Transverse colon (tissue), 4 donors: ENCODE data around the gene RALGAPA1. TPM values are rescaled to one million over a fixed set of nuclear protein-coding genes. Genes with fewer than 3 reads are reported as not detected.

Experiments
- DNase-seq: peaks from one replicate; pipeline ENCODE4 v3.0.0-alpha.2; 2019
- H3K27ac ChIP-seq, 4 donors: fragments of 200-600 bp; sonication (generic); 2 replicates each; pipeline ENCODE4 v1.5.1; 2016 to 2018; ENCODE audit warnings: inconsistent platforms in 4 of 4
- H3K27me3 ChIP-seq: fragments of 200-600 bp; sonication (generic); 2 replicates; pipeline ENCODE4 v1.5.1; 2017; ENCODE audit warnings: inconsistent platforms
- H3K36me3 ChIP-seq, 4 donors: fragments of 200-600 bp; sonication (generic); 2 replicates each; pipeline ENCODE4 v1.5.1; 2017 to 2019; ENCODE audit warnings: inconsistent platforms in 4 of 4
- H3K4me1 ChIP-seq, 4 donors: fragments of 200-600 bp; sonication (generic); 2 replicates each; pipeline ENCODE4 v1.5.1; 2017 to 2020; ENCODE audit warnings: inconsistent platforms in 4 of 4
- H3K4me3 ChIP-seq, 4 donors: fragments of 200-600 bp; sonication (generic); 1 replicate in 1 of 4; 2 replicates in 3 of 4; pipeline versions ENCODE4 v1.5.1 to v1.6.1; 2017 to 2019; ENCODE audit warnings: inconsistent platforms in 4 of 4
- H3K9me3 ChIP-seq, 2 donors: fragments of 200-600 bp; sonication (generic); 2 replicates each; pipeline ENCODE4 v1.5.1; 2017 to 2019; ENCODE audit warnings: inconsistent platforms in 2 of 2
- EP300 ChIP-seq: sonication (generic); formaldehyde crosslinking; IDR thresholded peaks from one replicate; pipeline ENCODE4 v1.6.1; 2017; ENCODE audit warnings: antibody characterized with exemption, low read depth
- POLR2A ChIP-seq: fragments of 450-650 bp; IDR thresholded peaks from one replicate; pipeline ENCODE4 v1.6.1; 2016; ENCODE audit warnings: antibody characterized with exemption, mild to moderate bottlenecking, moderate library complexity
- POLR2AphosphoS5 ChIP-seq, 3 donors: sonication (generic); formaldehyde crosslinking; IDR thresholded peaks; one replicate each; pipeline ENCODE4 v1.6.1; 2016; ENCODE audit warnings: antibody characterized with exemption in 3 of 3
- WGBS, 2 donors: methylation state at CpG; one replicate each; pipeline ENCODE4 v1.1.5; 2018; ENCODE audit warnings: low coverage in 1 of 2; 5-methylcytosine and 5-hydroxymethylcytosine counted together
- in situ Hi-C, 4 donors: fragments of 200-750 bp; cut with MboI; loops; one replicate each; pipeline versions ENCODE4 v1.15.0 to v1.15.1; 2017; ENCODE audit warnings: low sequenced_read_pairs in 3 of 4, low pct_ligation_motif_present in 1 of 4, low pct_unique_long_range_greater_than_20kb in 1 of 4
- intact Hi-C: fragments of 100-400 bp; cut with DNase I; formaldehyde crosslinking; loops from one replicate; pipeline ENCODE4 v1.15.1; 2023; ENCODE audit warnings: low total_unique reads
- total RNA-seq, 4 donors: library from RNA; depleted of rRNA; stranded (reverse); fragments of >200 nt; gene quantifications; one replicate each; pipeline ENCODE4 v1.1.0, GENCODE V29; 2016
- TF ChIP-seq, protein P1 (sequence below), 5 experiments: fragments of 200-600 bp in 3 of 5; fragments of 450-650 bp in 2 of 5; sonication (generic) in 3 of 5; IDR thresholded peaks; 1 replicate in 2 of 5; 2 replicates in 3 of 5; pipeline ENCODE4 v1.5.1; 2016 to 2017; ENCODE audit warnings: antibody characterized with exemption in 5 of 5, inconsistent platforms in 3 of 5, mild to moderate bottlenecking in 2 of 5, moderate library complexity in 1 of 5

RALGAPA1 gene
- total RNA-seq, 4 donors from 2014 or later = 84.7 to 122 (median 119) TPM

DNA sequence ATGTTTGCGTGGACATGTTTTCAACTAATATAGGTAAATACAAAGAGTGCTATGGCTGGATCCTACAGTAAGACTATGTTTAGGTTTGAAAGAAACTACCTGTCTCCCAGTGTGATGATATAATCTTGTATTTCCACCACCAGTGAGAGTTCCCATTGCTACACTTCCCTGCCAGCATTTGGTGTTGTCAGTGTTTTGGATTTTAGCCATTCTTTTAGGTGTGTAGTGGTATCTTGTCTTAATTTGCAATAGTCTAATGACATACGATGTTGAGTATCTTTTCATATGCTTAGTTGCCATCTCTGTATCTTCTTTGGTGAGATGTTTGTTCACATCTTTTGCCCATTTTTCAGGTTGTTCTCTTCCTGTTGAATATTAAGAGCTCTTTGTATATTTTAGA lies 103.5 kb downstream of the RALGAPA1 start:
- Histone ChIP-seq H3K27me3 (no peaks in the 10 kb centered on the region), H3K9me3 (no peaks in the 10 kb centered on the region), H3K4me1 (no peaks in the 10 kb centered on the region), H3K27ac (no peak overlapping the region), H3K36me3 (peaks cover 0 to 25% (median 0%) of the 10 kb centered on the region in 4 donors), H3K4me3 (no peak overlapping the region)
- WGBS, 2 donors = 95 to 100% methylated on average over 2 of the region's 2 CpGs
- DNase-seq = no peak
- TF ChIP-seq, protein P1, sequence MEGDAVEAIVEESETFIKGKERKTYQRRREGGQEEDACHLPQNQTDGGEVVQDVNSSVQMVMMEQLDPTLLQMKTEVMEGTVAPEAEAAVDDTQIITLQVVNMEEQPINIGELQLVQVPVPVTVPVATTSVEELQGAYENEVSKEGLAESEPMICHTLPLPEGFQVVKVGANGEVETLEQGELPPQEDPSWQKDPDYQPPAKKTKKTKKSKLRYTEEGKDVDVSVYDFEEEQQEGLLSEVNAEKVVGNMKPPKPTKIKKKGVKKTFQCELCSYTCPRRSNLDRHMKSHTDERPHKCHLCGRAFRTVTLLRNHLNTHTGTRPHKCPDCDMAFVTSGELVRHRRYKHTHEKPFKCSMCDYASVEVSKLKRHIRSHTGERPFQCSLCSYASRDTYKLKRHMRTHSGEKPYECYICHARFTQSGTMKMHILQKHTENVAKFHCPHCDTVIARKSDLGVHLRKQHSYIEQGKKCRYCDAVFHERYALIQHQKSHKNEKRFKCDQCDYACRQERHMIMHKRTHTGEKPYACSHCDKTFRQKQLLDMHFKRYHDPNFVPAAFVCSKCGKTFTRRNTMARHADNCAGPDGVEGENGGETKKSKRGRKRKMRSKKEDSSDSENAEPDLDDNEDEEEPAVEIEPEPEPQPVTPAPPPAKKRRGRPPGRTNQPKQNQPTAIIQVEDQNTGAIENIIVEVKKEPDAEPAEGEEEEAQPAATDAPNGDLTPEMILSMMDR (IDR thresholded peaks at IDR 0.05) = no peak
- TF ChIP-seq POLR2A = no peak
- no peak for TF ChIP-seq EP300
- TF ChIP-seq POLR2AphosphoS5 (IDR thresholded peaks at IDR 0.05) = no peak
- intact Hi-C loops (no loop called here), in situ Hi-C loops (no loop called here)

DNA sequence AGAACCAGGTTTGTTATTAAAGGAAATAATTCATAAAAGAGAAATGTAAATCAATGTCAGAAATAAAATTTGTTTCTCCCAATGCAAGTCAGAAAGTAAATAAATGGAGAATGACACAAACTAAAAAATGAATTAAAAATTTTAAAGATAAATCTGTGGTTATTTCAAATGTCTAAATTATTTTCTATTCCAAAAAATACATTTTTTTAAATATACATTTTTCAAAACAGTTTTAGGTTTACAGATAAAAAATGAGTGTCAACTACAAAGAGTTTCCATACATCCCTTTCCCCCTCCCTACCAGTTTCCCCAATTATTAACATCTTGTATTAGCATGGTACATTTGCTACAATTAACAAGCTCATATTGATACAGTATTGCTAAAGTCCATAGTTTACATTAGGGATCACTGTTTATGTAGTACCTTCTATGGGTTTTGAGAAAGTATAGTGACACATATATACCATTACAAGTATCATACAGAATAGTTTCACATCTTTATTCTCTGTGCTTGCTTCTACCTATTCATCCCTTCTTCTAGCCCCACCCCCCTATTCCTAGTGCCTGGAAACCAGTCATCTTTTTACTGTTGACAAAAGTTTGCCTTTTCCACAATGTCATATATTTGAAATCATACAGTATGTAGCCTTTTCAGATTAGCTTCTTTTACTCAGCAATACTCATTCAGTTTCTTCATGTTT lies 104.2 kb downstream of the RALGAPA1 start:
- intact Hi-C loops (no loop called here), in situ Hi-C loops (no loop called here)
- Histone ChIP-seq H3K4me1 (no peaks in the 10 kb centered on the region), H3K27me3 (no peaks in the 10 kb centered on the region), H3K9me3 (no peaks in the 10 kb centered on the region), H3K36me3 (peaks cover 0 to 22% (median 0%) of the 10 kb centered on the region in 4 donors), H3K27ac (no peak overlapping the region), H3K4me3 (no peak overlapping the region)
- no peak for TF ChIP-seq POLR2A
- no peak for TF ChIP-seq POLR2AphosphoS5 (IDR thresholded peaks at IDR 0.05)
- TF ChIP-seq EP300 = no peak
- TF ChIP-seq, protein P1 (IDR thresholded peaks at IDR 0.05) = no peak
- no peak for DNase-seq

DNA sequence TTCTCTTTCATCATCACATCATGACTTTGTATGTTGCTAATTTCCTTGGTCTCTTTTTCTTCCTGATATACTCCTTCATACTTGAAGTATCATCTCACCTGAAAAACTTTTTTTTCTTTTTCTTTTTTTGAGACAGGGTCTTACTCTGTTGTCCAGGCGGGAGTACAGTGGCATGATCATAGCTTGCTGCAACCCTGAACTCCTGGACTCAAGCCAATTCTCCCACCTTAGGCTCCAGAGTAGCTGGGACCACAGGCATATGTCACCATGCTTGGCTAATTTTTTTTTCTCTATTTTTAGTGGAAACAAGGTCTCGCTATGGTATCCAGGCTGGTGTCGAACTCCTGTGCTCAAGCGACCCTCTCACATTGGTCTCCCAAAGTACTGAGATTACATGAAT lies 107.6 kb downstream of the RALGAPA1 start:
- no peak for TF ChIP-seq POLR2A
- TF ChIP-seq EP300 = no peak
- TF ChIP-seq POLR2AphosphoS5 (IDR thresholded peaks at IDR 0.05) = no peak
- TF ChIP-seq, protein P1 (IDR thresholded peaks at IDR 0.05) = no peak
- in situ Hi-C loops (no loop called here), intact Hi-C loops (no loop called here)

DNA sequence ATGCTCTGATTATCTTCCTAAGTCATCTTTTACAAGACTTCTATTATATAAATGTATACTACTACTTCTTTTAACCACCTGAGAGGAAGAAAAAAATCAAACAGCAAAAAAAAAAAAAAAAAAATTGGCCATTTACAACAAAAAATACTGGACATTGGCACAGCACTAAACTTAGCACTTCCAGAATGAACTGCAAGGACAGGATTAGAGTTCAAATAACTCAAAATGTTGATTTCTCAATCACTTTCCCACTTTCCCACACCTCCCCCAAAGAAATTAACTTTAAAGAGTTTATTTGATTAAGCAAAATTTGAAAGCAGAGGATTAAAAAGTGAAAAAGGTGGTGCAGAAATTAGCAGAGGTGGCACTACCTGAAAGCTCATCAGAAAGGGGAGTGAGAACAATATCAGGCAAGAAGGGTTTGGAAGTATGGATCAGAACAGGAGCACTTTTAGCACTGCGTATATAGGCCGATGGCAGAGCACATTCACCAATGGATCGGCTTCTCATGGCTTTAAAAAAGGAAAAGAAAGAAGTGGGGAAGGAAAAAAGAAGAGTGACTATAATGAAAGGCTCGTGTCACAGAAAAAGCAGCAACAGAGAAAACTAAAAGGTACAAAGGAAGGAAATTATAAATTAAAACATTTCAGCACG lies 109.2 kb downstream of the RALGAPA1 start:
- in situ Hi-C loops (no loop called here), intact Hi-C loops (no loop called here)
- Histone ChIP-seq H3K4me1 (no peaks in the 10 kb centered on the region), H3K9me3 (no peaks in the 10 kb centered on the region), H3K4me3 (no peak overlapping the region), H3K27ac (no peak overlapping the region), H3K36me3 (peaks cover 0 to 3% (median 0%) of the 10 kb centered on the region in 4 donors), H3K27me3 (no peaks in the 10 kb centered on the region)
- DNase-seq = no peak
- 86 to 95% methylated on average over 5 of the region's 5 CpGs for WGBS, 2 donors
- no peak for TF ChIP-seq POLR2A
- no peak for TF ChIP-seq EP300

More for the DNA sequence above, 107.6 kb downstream of the RALGAPA1 start:
- H3K27me3 ChIP-seq = no peaks in the 10 kb centered on the region
- no peaks in the 10 kb centered on the region for H3K4me1 ChIP-seq
- no peaks in the 10 kb centered on the region for H3K9me3 ChIP-seq
- no peak overlapping the region for H3K4me3 ChIP-seq
- 90 to 98% methylated on average over 2 to 4 of the region's 4 CpGs for WGBS, 2 donors
- no peak for DNase-seq
- H3K36me3 ChIP-seq = peaks cover 0 to 16% (median 0%) of the 10 kb centered on the region in 4 donors
- H3K27ac ChIP-seq = no peak overlapping the region
